Sciatic nerve (tissue), 2 donors: ENCODE measurements around the gene SCAMP2. TPM values are rescaled to one million over a fixed set of nuclear protein-coding genes. Genes with fewer than 3 reads are reported as not detected.

Experiments used
- ATAC-seq: fragments of 200-7000 bp; cut with Tn5 transposase; one replicate; pipeline ENCODE4 v1.9.1; 2020; ENCODE audit warnings: mild to moderate bottlenecking, moderate library complexity
- DNase-seq: peaks from one replicate; pipeline ENCODE4 v3.0.0-alpha.2; 2020; ENCODE audit warnings: low spot score
- intact Hi-C: fragments of 100-400 bp; cut with DNase I; formaldehyde crosslinking; loops from one replicate; pipeline ENCODE4 v1.14.2; 2022
- total RNA-seq: library from RNA; stranded (reverse); fragmentation: NEBNext Ultra II Directional; extraction: Animal tissue kit (Norgen Biotek cat#: 25700); gene quantifications from one replicate; pipeline ENCODE4 v1.2.1, GENCODE V29; 2021
- donor health status: DM: no; HTN: no; CAD: no.
- donor health status: DM: no; HTN: no; CAD: no.

Gene SCAMP2
- total RNA-seq, 1 donor from 2014 or later = 68.2 TPM

DNA sequence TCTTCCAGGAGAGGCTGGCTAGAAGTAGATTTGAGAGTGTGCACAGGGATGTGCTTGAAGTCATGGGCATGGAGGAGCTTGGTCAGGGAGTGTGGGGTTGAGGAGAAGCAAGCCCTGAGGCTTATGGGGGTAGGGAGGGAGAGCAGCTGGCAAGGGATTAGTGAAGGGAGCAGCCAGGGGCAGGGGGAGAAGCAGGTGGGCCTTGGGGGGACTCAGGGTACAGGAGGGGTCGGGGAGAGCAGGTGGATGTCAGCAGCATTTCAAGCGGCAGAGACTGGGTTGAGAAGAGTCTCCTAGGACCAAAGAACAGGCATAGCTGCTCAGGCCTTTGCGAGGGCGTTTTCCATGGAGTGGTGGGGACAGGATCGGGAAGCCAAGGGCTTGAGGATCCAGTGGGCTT, 63.9 kb downstream of the SCAMP2 start:
- no peak for DNase-seq
- no peak for ATAC-seq
- intact Hi-C loops = no loop called here

DNA sequence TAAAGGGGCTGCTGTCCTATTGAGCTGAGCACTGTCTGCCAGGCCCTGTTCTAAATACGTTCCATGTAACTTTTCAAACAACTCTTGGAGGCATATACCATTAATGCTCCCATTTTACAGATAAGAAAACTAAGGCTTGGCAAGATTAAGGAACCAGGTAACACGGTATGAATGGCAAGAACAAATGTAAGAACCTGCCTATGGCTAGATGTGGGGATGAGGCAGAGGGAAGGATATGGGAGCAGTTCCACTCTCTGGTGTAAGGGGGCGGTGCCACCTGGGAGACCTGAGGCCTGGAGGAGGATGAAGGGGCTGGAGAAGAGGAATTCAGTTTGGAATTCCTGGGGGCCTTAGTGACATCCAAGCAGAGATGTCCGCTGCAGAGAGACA, 64.3 kb downstream of the SCAMP2 start:
- ATAC-seq (no peak), DNase-seq (no peak)
- intact Hi-C loops = no loop called here

DNA sequence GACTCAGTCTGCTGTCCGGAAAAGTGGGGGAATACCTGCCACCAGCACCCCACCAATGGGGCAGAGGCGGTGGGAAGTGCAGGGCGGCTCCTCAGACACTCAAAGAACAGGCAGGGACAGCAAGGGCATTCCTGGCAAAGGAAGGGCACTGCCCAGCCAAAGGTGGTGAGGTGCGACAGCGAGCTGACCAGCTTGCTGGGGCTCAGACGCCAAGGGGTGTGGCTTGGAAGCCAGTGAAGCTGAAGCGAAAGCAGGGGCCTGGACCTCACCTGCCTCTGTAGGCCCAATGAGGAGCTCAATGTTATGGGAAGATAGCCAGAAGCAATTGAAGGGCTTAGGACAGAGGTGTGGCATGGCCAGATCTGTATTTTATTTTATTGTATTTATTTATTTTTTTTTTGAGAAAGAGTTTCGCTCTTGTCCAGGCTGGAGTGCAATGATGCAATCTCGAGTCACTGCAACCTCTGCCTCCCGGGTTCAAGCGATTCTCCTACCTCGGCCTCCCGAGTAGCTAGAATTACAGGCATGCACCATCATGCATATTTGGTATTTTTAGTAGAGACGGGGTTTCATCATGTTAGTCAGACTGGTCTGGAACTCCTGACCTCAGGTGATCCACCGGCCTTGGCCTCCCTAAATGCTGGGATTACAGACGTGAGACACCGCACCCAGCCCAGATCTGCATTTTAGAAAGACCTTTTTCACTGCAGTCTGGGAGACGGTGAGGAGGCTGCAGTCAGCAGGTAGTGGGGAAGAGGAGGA, 64.9 kb downstream of the SCAMP2 start:
- ATAC-seq = no peak
- no peak for DNase-seq

DNA sequence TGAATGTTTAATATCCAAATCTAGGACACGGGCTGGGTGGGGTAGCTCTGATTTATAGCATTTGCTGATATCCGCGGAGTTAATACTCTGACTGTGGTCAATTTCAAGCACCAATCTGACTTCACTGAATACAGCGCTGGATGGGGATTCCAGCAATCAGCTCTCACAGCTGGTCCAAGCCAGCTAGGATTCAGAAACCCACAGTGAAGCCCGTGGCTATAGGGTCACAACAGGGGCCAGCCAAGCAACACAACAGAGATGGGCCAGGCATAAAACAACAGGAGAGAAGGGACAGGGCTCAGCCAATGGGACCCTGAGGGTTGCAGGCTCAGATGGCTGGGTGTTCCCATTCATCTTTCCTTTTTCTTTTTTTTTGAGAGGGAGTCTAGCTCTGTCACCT, 65.9 kb downstream of the SCAMP2 start:
- intact Hi-C loops = no loop called here
- ATAC-seq (peak; percentile 85), DNase-seq (no peak)

More for the DNA sequence above, 64.9 kb downstream of the SCAMP2 start:
- intact Hi-C loops = no loop called here

DNA sequence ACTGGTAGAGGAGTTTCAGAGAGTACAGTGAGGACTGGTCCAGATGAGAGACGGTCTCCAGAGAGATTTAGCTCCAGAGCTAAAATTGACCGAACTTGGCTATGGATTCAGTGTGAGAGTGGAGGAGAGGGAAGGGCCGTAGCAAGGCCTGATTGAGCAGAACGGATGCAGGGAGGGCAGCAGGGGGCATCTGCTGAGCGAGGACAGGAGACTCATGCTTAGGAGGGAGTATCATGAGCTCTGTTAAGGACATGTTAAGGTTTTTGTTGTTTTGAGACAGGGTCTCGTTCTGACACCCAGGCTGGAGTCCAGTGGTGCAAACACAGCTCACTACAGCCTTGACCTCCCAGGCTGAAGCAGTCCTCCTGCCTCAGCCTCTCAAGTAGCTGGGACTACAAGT, 68.2 kb downstream of the SCAMP2 start:
- ATAC-seq = no peak
- no peak for DNase-seq
- intact Hi-C loops = no loop called here

DNA sequence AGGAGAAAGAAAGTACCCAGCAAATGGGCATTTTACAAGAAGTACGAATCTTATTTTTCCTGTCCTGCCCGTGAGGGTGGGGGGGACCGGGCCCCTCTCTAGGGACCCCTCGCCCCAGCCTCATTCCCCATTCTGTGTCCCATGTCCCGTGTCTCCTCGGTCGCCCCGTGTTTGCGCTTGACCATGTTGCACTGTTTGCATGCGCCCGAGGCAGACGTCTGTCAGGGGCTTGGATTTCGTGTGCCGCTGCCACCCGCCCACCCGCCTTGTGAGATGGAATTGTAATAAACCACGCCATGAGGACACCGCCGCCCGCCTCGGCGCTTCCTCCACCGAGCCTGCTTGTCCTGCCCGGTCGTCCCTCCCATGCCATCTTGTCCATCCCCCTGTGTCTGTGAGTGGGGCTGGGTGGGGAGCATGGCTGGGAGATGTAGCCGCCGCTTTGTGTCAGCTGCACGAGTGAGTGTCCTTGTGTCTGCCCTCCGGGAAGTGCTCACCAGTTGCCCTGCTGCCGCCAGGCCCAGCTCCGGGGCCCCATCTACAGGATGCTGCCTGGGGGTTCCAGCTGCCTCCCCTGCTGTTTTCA, 70.2 kb downstream of the SCAMP2 start:
- no peak for ATAC-seq
- intact Hi-C loops = no loop called here

DNA sequence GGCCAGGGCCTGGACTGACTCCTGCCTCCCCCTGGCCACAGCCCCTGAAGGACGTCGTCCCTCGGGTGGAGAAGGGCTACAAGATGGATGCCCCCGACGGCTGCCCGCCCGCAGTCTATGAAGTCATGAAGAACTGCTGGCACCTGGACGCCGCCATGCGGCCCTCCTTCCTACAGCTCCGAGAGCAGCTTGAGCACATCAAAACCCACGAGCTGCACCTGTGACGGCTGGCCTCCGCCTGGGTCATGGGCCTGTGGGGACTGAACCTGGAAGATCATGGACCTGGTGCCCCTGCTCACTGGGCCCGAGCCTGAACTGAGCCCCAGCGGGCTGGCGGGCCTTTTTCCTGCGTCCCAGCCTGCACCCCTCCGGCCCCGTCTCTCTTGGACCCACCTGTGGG, 70.9 kb downstream of the SCAMP2 start:
- intact Hi-C loops = no loop called here
- DNase-seq = no peak
- no peak for ATAC-seq

More for the DNA sequence above, 70.2 kb downstream of the SCAMP2 start:
- DNase-seq = no peak

DNA sequence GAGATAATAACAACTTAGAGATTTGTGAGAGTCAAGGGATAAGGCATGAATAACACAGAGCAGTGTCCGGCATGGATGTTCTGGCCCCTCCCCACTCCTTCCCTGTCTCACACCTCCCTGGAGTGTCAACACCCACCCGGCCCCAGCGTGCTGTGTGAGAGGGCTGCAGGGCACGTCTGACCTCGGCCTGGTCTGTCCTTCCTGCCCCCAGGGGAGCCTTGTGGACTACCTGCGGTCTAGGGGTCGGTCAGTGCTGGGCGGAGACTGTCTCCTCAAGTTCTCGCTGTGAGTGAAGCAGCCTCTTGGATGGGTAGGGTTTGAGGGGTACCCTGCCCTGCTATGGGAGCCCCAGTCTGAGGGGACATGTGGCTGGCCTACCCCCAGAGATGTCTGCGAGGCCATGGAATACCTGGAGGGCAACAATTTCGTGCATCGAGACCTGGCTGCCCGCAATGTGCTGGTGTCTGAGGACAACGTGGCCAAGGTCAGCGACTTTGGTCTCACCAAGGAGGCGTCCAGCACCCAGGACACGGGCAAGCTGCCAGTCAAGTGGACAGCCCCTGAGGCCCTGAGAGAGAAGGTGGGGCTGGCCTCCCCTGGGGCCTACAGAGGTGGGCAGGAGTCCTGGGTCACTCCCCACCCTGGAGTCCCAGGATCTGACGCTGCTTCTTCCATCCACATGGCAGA, 71.7 kb downstream of the SCAMP2 start:
- intact Hi-C loops = loop anchor here (2.0 kb wide), 1 partner anchor 31 kb away; no protein-coding TSS in a partner anchor
- ATAC-seq (no peak), DNase-seq (no peak)

DNA sequence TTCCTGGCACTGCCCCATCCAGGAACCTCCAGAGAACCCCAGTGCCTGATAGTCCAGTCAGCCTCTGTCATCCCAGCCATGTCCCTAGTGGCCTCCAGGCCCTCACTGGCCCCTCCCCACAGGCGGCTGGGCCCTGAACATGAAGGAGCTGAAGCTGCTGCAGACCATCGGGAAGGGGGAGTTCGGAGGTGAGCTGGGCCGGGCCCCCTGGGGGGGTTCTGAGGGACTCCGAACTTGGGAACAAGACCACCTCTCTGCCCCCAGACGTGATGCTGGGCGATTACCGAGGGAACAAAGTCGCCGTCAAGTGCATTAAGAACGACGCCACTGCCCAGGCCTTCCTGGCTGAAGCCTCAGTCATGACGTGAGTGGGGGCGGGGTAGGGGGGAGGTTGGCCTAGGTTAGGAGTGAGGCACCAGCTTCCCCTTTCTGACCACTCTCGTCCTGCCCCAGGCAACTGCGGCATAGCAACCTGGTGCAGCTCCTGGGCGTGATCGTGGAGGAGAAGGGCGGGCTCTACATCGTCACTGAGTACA, 72.5 kb downstream of the SCAMP2 start:
- no peak for DNase-seq
- peak; percentile 13 for ATAC-seq
- intact Hi-C loops = loop anchor here (2.0 kb wide), 1 partner anchor 30 kb away; no protein-coding TSS in a partner anchor

DNA sequence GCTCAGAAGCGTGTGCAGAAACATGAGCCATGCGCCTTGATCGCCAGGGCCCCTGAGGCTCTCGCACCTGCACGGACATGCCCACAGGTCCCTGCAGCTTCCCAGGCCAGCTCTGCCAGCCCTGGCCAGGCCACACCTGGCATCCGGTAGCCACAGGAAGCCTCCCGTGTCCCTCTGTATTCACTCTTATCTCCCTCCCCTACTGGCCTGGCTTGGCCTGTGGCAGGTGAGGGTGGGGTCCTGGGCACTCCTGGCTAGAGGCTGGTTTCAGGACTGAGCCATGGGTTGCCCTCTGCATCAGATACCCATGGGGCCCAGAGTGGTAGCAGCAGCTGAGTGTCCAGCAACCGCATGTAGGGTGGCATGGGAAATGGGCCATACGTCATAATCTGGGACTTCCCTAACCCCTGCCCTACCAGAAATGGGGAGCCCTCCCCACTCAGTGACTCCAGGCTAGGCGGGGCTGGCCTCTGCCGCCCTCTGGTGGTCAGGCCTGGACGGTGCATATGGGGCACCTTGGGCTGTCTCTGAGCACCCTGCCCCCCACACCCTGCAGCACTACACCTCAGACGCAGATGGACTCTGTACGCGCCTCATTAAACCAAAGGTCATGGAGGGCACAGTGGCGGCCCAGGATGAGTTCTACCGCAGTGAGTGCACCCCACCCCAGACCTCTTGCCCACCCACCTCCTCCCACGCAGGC, 73.2 kb downstream of the SCAMP2 start:
- DNase-seq (peak; percentile 83), ATAC-seq (peak; percentile 91)
- intact Hi-C loops = loop anchor here (2.0 kb wide), 1 partner anchor 29 kb away; no protein-coding TSS in a partner anchor

DNA sequence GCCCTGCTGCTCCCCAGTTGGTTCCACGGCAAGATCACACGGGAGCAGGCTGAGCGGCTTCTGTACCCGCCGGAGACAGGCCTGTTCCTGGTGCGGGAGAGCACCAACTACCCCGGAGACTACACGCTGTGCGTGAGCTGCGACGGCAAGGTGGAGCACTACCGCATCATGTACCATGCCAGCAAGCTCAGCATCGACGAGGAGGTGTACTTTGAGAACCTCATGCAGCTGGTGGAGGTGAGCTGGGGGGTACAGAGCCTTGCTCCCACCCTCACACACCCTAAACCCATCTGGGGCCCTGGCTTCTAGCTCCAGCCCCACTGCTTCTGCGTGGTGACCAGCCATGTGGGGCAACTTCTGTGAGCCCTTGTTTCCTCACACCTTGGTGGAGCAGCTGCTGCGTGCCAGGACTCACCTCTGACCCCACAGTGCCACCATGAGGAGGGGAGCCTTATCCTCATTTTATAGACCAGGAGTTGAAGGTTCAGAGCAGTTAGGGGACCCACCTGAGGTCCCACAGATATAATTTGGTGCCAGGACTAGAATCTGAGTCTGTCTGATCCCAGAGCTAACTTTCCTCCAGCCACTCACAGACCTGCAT, 73.8 kb downstream of the SCAMP2 start:
- intact Hi-C loops = no loop called here
- ATAC-seq (no peak), DNase-seq (no peak)

DNA sequence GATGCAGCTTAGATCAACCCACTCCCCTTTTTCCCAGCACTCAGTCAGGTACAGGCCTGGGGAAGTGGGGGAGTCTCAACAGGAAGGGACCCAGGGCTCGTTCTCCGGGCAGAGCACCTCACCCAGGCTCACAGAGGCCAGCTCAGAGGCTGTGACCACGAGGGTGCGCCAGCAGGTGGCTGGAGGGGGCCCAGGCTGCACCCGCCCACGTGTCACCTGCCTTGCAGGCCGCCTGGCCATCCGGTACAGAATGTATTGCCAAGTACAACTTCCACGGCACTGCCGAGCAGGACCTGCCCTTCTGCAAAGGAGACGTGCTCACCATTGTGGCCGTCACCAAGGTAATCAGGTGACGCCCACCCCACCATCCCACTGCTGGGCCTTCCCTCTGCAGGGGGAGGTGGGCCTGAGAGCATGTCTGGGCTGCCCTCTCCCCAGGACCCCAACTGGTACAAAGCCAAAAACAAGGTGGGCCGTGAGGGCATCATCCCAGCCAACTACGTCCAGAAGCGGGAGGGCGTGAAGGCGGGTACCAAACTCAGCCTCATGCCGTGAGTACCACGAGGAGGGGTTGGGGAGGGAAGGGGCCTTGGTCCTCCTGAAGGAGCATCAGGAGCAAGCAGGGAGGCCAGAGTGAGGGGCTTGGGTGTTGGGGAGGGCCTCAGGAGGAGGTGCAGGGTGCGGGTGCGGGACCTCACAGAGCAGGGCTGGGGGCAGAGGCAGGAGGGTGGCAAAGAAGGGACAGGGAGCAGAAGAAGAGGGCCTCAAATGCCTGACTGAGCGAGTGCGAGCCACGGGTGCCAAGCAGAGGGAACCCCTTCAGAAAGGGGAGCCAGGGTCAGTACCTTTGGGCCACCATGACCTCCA, 74.5 kb downstream of the SCAMP2 start:
- DNase-seq = no peak
- intact Hi-C loops = no loop called here
- no peak for ATAC-seq

DNA sequence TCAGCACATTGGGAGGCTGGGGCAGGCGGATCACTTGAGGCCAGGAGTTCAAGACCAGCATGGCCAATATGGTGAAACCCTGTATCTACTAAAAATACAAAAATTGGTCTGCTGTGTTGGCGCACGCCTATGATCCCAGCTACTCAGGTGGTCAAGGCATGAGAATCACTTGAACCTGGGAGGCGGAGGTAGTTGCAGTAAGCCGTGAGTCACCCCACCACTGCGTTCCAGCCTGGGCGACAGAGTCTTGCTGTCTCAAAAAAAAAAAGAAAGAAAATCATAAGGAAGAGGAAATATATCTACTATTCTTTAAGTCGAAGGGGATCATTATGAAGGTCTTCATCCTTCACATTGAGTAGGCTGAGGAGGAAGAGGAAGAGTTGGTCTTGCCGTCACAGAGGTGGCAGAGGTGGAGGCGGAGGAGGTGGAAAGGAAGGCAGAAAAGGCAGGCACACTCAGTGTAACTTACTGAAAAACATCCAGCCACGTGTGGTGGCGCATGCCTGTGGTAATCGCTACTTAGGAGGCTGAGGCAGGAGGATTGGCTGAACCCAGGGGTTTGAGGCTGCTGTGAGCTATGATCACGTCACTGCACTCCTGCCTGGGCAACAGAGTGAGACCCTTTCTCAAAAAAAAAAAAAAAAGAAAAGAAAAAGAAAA, 77.1 kb downstream of the SCAMP2 start:
- no peak for ATAC-seq
- intact Hi-C loops = no loop called here

DNA sequence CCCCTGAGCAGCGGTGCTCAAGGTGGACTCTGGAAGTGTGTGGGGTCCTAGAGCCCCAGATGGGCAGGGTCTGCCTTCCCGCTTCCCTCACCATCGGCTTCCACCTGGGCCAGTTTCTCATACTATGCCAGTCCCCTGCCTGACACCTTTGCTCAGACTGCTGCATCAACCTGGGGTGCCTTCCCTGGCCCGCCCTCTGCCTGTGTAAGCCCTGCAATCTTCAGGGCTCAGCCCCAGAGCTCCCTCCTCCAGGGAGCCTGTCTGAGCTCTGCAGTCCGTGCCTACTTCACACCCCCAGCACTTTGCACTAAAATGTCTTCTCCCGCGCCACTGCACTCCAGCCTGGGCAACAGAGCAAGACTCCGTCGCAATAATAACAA, 78.2 kb downstream of the SCAMP2 start:
- DNase-seq (no peak), ATAC-seq (no peak)
- intact Hi-C loops = no loop called here

More for the DNA sequence above, 77.1 kb downstream of the SCAMP2 start:
- DNase-seq = no peak

DNA sequence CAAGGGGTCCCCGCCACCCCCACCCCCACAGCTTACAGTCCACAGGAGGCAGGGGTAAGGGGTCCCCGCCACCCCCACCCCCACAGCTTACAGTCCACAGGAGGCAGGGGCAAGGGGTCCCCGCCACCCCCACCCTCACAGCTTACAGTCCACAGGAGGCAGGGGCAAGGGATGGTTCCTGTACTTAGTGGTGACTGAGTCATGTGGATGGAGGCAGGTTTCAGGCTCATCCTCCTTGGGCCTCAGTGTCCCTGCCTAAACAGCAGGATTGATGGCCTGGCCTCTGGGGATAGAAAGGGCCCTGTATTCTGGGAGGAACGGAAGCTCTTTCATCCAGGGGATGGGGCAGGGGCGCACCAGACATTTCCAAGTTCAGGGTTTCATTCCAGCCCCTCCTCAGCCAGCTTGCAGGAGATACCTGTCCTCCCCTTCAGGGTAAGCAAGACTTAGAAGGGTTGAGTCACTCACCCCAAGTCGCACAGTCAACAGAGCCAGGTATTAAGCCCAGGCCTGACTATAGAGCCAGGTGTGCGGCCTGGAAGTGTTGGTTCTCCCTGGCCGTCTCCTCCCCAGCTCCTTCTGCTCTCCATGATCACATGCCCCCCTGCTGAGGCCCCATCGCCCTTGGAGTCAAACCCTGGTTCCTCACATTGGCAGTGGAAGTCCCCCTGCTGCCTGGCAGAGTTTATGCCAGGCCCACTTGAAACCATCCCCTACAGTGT, 78.8 kb downstream of the SCAMP2 start:
- DNase-seq = no peak
- intact Hi-C loops = no loop called here
- no peak for ATAC-seq
